Activated naive CD8-positive, alpha-beta T cell (primary cell): ENCODE data around the gene TRIM59.

Experiments
- H3K27ac Mint-ChIP-seq: one replicate; pipeline ENCODE4 v1.8.0; 2021; ENCODE audit warnings: mixed read lengths
- H3K27me3 Mint-ChIP-seq: one replicate; pipeline ENCODE4 v1.8.0; 2021; ENCODE audit warnings: mixed read lengths
- H3K36me3 Mint-ChIP-seq: one replicate; pipeline ENCODE4 v1.8.0; 2021; ENCODE audit warnings: mixed read lengths
- H3K4me1 Mint-ChIP-seq: one replicate; pipeline ENCODE4 v1.8.0; 2021; ENCODE audit warnings: low read depth, mixed read lengths
- H3K4me3 Mint-ChIP-seq: one replicate; pipeline ENCODE4 v1.8.0; 2021; ENCODE audit warnings: mild to moderate bottlenecking, mixed read lengths
- H3K9me3 Mint-ChIP-seq: one replicate; pipeline ENCODE4 v1.8.0; 2021; ENCODE audit warnings: low read depth, mixed read lengths

Gene TRIM59

GRCh38 chr3:160449636-160450598, at the start of gene TRIM59:
Gene TRIM59 (minus strand): TSS chr3:160449786. CDS start chr3:160439183, 10,603 bp downstream.
- Mint-ChIP-seq H3K9me3 (no peaks in the 10 kb centered on the region), H3K4me3 (peak within 1 kb of the TSS; percentile 99), H3K27me3 (no peaks in the 10 kb centered on the region), H3K27ac (peak within 1 kb of the TSS; percentile 96), H3K4me1 (peaks cover 29% of the 10 kb centered on the region), H3K36me3 (peaks cover 5% of the 10 kb centered on the region)

- Mint-ChIP-seq H3K36me3 (peaks cover 19% of the 10 kb centered on the region), H3K27me3 (no peaks in the 10 kb centered on the region), H3K27ac (no peak overlapping the region), H3K4me3 (no peak overlapping the region), H3K9me3 (peaks cover 4% of the 10 kb centered on the region), H3K4me1 (no peaks in the 10 kb centered on the region)
These were observed 48.6 kb upstream of the TRIM59 start for GRCh38 chr3:160498202-160498601.

GRCh38 chr3:160490166-160490565, 40.6 kb upstream of the TRIM59 start:
- no peaks in the 10 kb centered on the region for H3K36me3 Mint-ChIP-seq
- no peaks in the 10 kb centered on the region for H3K9me3 Mint-ChIP-seq
- H3K4me1 Mint-ChIP-seq = peaks cover 4% of the 10 kb centered on the region
- no peaks in the 10 kb centered on the region for H3K27me3 Mint-ChIP-seq
- no peak overlapping the region for H3K4me3 Mint-ChIP-seq
- no peak overlapping the region for H3K27ac Mint-ChIP-seq

GRCh38 chr3:160486459-160486869, 36.9 kb upstream of the TRIM59 start:
- no peak overlapping the region for H3K27ac Mint-ChIP-seq
- peak overlapping the region; percentile 20 for H3K4me3 Mint-ChIP-seq
- H3K9me3 Mint-ChIP-seq = no peaks in the 10 kb centered on the region
- peaks cover 3% of the 10 kb centered on the region for H3K27me3 Mint-ChIP-seq
- no peaks in the 10 kb centered on the region for H3K36me3 Mint-ChIP-seq
- peaks cover 5% of the 10 kb centered on the region for H3K4me1 Mint-ChIP-seq

DNA sequence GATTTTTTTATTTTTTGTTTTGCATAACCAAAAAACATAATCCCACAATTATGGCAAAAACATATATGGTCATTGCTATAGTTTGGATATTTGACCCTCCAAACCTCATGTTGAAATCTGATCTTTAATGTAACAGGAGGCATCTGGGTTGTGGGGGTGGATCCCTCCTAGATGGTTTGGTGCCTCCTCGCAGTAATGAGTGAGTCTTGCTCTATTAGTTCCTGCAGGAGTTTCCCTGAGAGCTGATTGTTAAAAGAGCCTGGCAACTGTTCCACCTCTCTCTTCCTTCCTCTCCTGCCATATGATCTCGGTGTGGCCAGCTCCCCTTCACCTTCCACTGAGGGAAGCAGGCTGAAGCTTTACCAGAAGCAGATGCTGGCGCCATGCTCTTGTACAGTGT, 33.2 kb upstream of the TRIM59 start:
- H3K9me3 Mint-ChIP-seq = no peaks in the 10 kb centered on the region
- peaks cover 10% of the 10 kb centered on the region for H3K27me3 Mint-ChIP-seq
- no peak overlapping the region for H3K27ac Mint-ChIP-seq
- peaks cover 4% of the 10 kb centered on the region for H3K36me3 Mint-ChIP-seq
- no peak overlapping the region for H3K4me3 Mint-ChIP-seq
- peaks cover 5% of the 10 kb centered on the region for H3K4me1 Mint-ChIP-seq

DNA sequence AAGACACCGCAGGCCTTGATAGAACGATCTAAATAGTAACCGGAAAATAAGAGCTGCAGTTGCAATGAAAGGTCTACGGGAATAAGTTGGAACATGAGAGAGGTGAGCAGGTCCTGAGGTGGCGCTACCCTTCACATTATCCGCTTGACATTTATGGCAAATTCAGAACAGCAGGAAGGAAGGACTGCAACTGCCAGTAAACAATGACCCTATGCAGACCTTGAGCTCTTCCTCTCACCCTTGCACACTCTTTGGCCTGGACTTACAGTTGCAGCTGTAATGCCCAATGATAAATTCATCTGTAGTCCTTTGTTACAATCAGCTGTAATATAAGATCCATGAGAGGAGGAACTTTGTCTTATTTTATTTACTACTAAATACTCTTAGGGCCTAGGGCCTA, 32.3 kb upstream of the TRIM59 start:
- H3K27me3 Mint-ChIP-seq = peaks cover 10% of the 10 kb centered on the region
- no peak overlapping the region for H3K4me3 Mint-ChIP-seq
- no peaks in the 10 kb centered on the region for H3K9me3 Mint-ChIP-seq
- H3K4me1 Mint-ChIP-seq = peaks cover 5% of the 10 kb centered on the region
- H3K36me3 Mint-ChIP-seq = peaks cover 6% of the 10 kb centered on the region
- no peak overlapping the region for H3K27ac Mint-ChIP-seq

DNA sequence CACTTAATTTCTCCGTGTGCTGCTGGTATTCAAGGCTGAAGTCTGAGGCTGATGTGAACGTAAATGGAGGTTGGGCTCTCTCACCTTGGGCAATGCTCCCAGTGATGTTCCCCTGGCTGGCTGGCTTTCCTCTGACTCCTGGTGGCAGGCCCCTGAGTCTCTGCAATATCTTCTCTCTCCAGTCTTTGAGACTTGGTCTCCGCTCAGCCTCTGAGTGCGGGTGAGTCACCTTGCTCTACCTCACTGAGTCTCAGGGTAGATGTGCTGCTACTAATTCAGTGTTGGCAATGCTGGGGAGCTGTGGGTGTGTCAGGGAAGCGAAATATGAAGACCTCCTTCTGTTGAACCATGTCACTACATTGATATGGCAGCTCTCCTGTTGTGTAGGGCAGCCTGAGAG, 31.3 kb upstream of the TRIM59 start:
- Mint-ChIP-seq H3K27me3 (peaks cover 10% of the 10 kb centered on the region), H3K4me3 (no peak overlapping the region), H3K4me1 (peaks cover 5% of the 10 kb centered on the region), H3K9me3 (no peaks in the 10 kb centered on the region), H3K27ac (no peak overlapping the region), H3K36me3 (peaks cover 6% of the 10 kb centered on the region)

- Mint-ChIP-seq H3K4me3 (no peak overlapping the region), H3K4me1 (no peaks in the 10 kb centered on the region), H3K9me3 (no peaks in the 10 kb centered on the region), H3K36me3 (peaks cover 6% of the 10 kb centered on the region), H3K27ac (no peak overlapping the region), H3K27me3 (peaks cover 14% of the 10 kb centered on the region)
These were observed 29.8 kb upstream of the TRIM59 start for GRCh38 chr3:160479376-160479775.

DNA sequence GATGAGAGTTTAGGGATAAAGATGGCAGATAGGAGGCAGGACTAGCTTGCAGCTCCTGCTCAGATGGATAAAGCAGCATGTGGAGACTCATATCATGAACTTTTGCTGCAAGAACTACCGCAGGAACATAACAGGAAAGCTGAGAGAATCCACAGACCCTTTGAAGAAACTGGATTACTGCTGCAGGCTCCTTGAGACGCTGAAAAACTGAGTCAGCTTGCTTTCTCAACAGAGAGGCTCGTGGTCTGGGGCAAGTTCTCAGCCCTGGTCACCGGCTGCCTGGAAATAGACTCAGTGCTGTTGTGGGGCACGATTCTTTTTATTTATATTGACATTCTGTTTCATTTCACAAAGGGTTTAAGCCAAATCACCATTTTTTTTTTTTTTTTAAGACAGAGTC, 28.8 kb upstream of the TRIM59 start:
- H3K4me3 Mint-ChIP-seq = no peak overlapping the region

DNA sequence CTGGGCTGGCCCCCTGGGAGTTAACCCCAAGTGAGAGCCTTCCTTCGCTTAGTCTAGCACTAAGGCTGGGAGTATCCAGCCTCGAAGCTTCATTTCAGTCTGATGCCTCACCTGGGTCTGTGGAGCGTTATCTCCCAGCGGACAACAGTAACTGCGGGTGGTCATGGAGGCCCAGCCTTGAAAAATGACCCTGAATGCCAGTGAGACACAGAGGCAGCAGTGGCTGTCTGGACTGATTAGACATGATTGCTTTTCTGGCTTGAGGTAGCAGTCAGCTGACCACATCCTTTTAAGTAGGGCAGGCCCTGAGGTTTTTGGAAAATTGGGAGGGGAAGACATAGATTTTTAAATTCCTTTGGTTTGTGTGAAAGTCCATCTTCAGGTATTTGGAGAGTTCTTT, 28.2 kb upstream of the TRIM59 start:
- Mint-ChIP-seq H3K27ac (no peak overlapping the region), H3K9me3 (no peaks in the 10 kb centered on the region), H3K4me1 (no peaks in the 10 kb centered on the region), H3K4me3 (no peak overlapping the region), H3K27me3 (peaks cover 11% of the 10 kb centered on the region), H3K36me3 (peaks cover 6% of the 10 kb centered on the region)

More for the DNA sequence above, 28.8 kb upstream of the TRIM59 start:
- Mint-ChIP-seq H3K4me1 (no peaks in the 10 kb centered on the region), H3K27ac (no peak overlapping the region), H3K36me3 (peaks cover 6% of the 10 kb centered on the region), H3K9me3 (no peaks in the 10 kb centered on the region), H3K27me3 (peaks cover 11% of the 10 kb centered on the region)

DNA sequence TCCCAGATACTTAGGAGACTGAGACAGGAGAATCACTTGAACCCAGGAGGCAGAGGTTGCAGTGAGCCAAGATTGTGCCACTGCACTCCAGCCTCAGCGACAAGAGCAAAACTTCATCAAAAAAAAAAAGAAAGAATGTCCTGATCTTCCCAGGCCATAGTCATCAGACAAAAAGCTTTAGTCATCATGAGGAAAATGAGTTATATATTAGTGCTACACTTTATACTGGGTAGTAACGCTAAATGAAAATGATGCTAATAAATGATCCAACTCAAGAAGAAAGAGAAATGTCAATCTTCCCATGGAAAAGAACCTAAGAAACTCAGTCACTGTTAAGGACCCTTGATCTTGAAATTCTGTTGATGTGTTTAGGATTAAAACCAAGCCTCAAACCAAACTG, 26.3 kb upstream of the TRIM59 start:
- no peaks in the 10 kb centered on the region for H3K4me1 Mint-ChIP-seq
- H3K36me3 Mint-ChIP-seq = peaks cover 8% of the 10 kb centered on the region
- no peak overlapping the region for H3K4me3 Mint-ChIP-seq
- peaks cover 12% of the 10 kb centered on the region for H3K27me3 Mint-ChIP-seq
- no peak overlapping the region for H3K27ac Mint-ChIP-seq
- no peaks in the 10 kb centered on the region for H3K9me3 Mint-ChIP-seq

- H3K36me3 Mint-ChIP-seq = peaks cover 8% of the 10 kb centered on the region
- H3K4me3 Mint-ChIP-seq = no peak overlapping the region
- no peaks in the 10 kb centered on the region for H3K4me1 Mint-ChIP-seq
- no peak overlapping the region for H3K27ac Mint-ChIP-seq
- H3K9me3 Mint-ChIP-seq = no peaks in the 10 kb centered on the region
- peaks cover 11% of the 10 kb centered on the region for H3K27me3 Mint-ChIP-seq
These were observed 25.6 kb upstream of the TRIM59 start for GRCh38 chr3:160475153-160475552.

DNA sequence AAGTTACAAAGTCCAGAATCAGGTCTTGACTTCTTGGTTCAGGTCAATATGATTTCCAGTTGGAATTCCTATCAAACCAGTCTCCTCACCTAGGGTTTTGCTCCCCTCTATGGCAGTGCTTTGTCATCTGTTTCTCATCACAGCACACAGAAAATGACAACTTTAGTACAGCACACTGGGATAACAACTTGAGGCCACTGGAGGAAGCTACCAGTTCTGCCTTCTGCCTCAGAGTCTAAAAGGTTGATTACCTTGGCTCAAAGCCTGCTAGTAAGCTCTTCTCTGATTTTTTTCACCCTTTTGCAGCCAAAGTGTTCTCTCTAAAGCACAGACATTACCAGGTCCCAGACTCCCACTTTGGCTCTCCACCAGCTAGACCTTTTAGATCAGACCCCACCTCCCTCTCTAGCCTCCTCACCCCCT, 24.8 kb upstream of the TRIM59 start:
- Mint-ChIP-seq H3K4me3 (no peak overlapping the region), H3K9me3 (peaks cover 5% of the 10 kb centered on the region), H3K4me1 (no peaks in the 10 kb centered on the region), H3K27ac (no peak overlapping the region), H3K27me3 (peaks cover 11% of the 10 kb centered on the region), H3K36me3 (peaks cover 8% of the 10 kb centered on the region)

- Mint-ChIP-seq H3K36me3 (peaks cover 6% of the 10 kb centered on the region), H3K27ac (no peak overlapping the region)
These were observed 24.4 kb upstream of the TRIM59 start for GRCh38 chr3:160473978-160474377.

DNA sequence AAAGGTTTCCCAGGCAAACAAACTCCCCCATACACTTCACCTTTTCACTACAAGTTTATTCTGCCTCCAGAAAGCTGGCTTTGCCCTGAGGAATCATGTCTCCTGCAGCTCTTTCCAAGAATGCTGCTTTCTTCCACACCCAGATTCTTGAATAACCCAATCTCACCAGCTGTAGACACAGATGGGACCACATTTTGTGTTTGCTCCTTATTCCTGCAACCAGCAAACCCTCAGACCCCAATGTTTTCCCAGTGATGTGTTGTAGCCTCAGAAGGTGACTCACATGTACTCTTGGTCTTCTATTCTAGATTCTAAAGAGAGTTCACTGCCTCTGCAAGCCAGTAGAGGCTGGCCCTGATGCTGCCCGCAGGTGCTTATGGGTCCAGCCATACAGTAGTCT, 23.6 kb upstream of the TRIM59 start:
- Mint-ChIP-seq H3K36me3 (peaks cover 6% of the 10 kb centered on the region), H3K4me1 (no peaks in the 10 kb centered on the region), H3K27ac (no peak overlapping the region), H3K9me3 (peaks cover 11% of the 10 kb centered on the region), H3K4me3 (no peak overlapping the region), H3K27me3 (peaks cover 10% of the 10 kb centered on the region)

More at GRCh38 chr3:160473978-160474377, 24.4 kb upstream of the TRIM59 start:
- H3K27me3 Mint-ChIP-seq = peaks cover 11% of the 10 kb centered on the region
- H3K9me3 Mint-ChIP-seq = peaks cover 10% of the 10 kb centered on the region
- no peaks in the 10 kb centered on the region for H3K4me1 Mint-ChIP-seq
- H3K4me3 Mint-ChIP-seq = no peak overlapping the region
